Measurements from ENCODE around the gene CR1L. TPM values are rescaled to one million over a fixed set of nuclear protein-coding genes. Genes with fewer than 3 reads are reported as not detected.
A peak's percentile ranks its signal among the peaks of the same experiment; 100 is the strongest.

CR1L gene
- not detected in 2 replicates for total RNA-seq (2021; fragmentation: NEBNext Ultra II Directional; extraction: Animal tissue kit (Norgen Biotek cat#: 25700))
- polyA plus RNA-seq (2011; rRNA removed): 0.19 and 0.39 TPM in 2 replicates
- 0.37 TPM for polyA plus RNA-seq (2011; cell fraction: cytosol; rRNA removed)
- polyA plus RNA-seq (2011; cell fraction: nucleus; rRNA removed): 0.40 TPM
- 0.32 TPM in 1 of 4 replicates, not detected in the others for polyA plus RNA-seq (2012, experiment 1 of 2)
- polyA plus RNA-seq (2012, experiment 2 of 2): not detected
- 0.22 TPM for polyA plus RNA-seq (2013, experiment 1 of 2)
- polyA plus RNA-seq (2013, experiment 2 of 2): 0.46 TPM
- 0.09 TPM in 1 of 2 replicates, not detected in the other for polyA minus RNA-seq (2011; rRNA and poly(A)+ RNA removed)
- polyA minus RNA-seq (2011; cell fraction: cytosol; rRNA and poly(A)+ RNA removed): not detected
- not detected for polyA minus RNA-seq (2011; cell fraction: nucleus; rRNA and poly(A)+ RNA removed)
- long read RNA-seq, experiment 1, partial matches to known transcripts: 0 of 1 reads
- long read RNA-seq, experiment 1, other reads (novel, unspliced or antisense): 1 of 1 reads
- long read RNA-seq, experiment 2: 0 reads

GRCh38 chr1:207644852-207645634 lies at the start of gene CR1L:
CR1L (plus strand) TSS chr1:207645133; CDS start chr1:207645234, 101 bp downstream.
- FAIRE-seq: no peak
- H4K8ac ChIP-seq (ENCODE audit: extremely low read depth, insufficient read depth, low read length): peak within 1 kb of the TSS; percentile 88
- no peak within 1 kb of the TSS for H3K56ac ChIP-seq (replicated peaks; ENCODE audit: insufficient read length, low read depth, low read length)
- no peak within 1 kb of the TSS; a peak in 1 of 4 replicates for H3K4me2 ChIP-seq (ENCODE audit: insufficient read depth in 1 of 2, low read depth in 2 of 2, low read length in 2 of 2)
- no peak within 1 kb of the TSS for H4K5ac ChIP-seq (ENCODE audit: insufficient read length, low read depth, low read length)
- H3K4ac ChIP-seq (replicated peaks; ENCODE audit: insufficient read length, low read depth, low read length): peak within 1 kb of the TSS; percentile 37
- no peak within 1 kb of the TSS for H3K4me3 ChIP-seq (ENCODE audit: extremely low read depth in 1 of 4, insufficient read depth in 2 of 4, low read depth in 3 of 4, low read length in 4 of 4)
- no peak for DNase-seq (ENCODE audit: low read depth in 1 of 2, low spot score in 2 of 2)
- no peaks in the 10 kb centered on the region for H3K79me1 ChIP-seq (ENCODE audit: low read depth, low read length)
- no peak within 1 kb of the TSS; the same call in none of the 2 replicates for H3K18ac ChIP-seq (ENCODE audit: extremely low read depth, low read length)
- peak within 1 kb of the TSS; percentile 31; the same call in 1 of the 2 replicates for H2AFZ ChIP-seq (ENCODE audit: low read length)
- peak within 1 kb of the TSS; percentile 52; the same call in 1 of the 2 replicates for H2BK5ac ChIP-seq (ENCODE audit: low read depth, low read length)
- H3K9ac ChIP-seq (replicated peaks in 1 of 4; ENCODE audit: extremely low read depth in 1 of 4, low read depth in 3 of 4, low read length in 3 of 4): no peak within 1 kb of the TSS
- no peak within 1 kb of the TSS for H3K27ac ChIP-seq (ENCODE audit: low read depth, low read length)
- ChIA-PET CTCF (ENCODE audit: partially characterized antibody) (interaction anchor here (1.0 kb wide), 1 partner anchor 8 kb away, joined by 3 read pairs; no protein-coding TSS in a partner anchor), POLR2A (ENCODE audit: partially characterized antibody) (no interaction called here)
- no peaks in the 10 kb centered on the region for H3K23me2 ChIP-seq (ENCODE audit: low read depth, low read length)
- WGBS, 2 experiments (ENCODE audit: extremely low coverage in 1 of 2, insufficient coverage in 1 of 2, insufficient read length in 1 of 2, insufficient replicate concordance in 2 of 2, low coverage in 1 of 2, low lambda C conversion rate in 2 of 2, missing lambda C conversion rate in 1 of 2): 95% methylated on average over 46 of the region's 65 CpGs; no CpG with 5 or more reads in 1 of the 2 experiments
- H3K9me3 ChIP-seq (ENCODE audit: insufficient read depth in 2 of 2, low read depth in 1 of 2, low read length in 1 of 2): no peaks in the 10 kb centered on the region; a peak in 1 of 4 replicates
- H3K36me3 ChIP-seq (ENCODE audit: control insufficient read depth in 2 of 4, insufficient read depth in 4 of 4, low read length in 3 of 4): no peaks in the 10 kb centered on the region
- H3K79me2 ChIP-seq (ENCODE audit: control insufficient read depth in 1 of 2, insufficient read depth in 2 of 2, low read length in 2 of 2): no peaks in the 10 kb centered on the region
- H2BK20ac ChIP-seq (ENCODE audit: low read length): peak within 1 kb of the TSS; percentile 66
- peak within 1 kb of the TSS; percentile 13; the same call in 1 of the 2 replicates for H2AK5ac ChIP-seq (ENCODE audit: low read depth, low read length)
- H3K4me1 ChIP-seq (replicated peaks in 1 of 4; ENCODE audit: control insufficient read depth in 3 of 4, insufficient read depth in 4 of 4, low read length in 3 of 4): no peaks in the 10 kb centered on the region
- peak within 1 kb of the TSS; percentile 68; the same call in 1 of the 2 replicates for H2BK12ac ChIP-seq (ENCODE audit: low read depth, low read length)
- no peaks in the 10 kb centered on the region for H4K20me1 ChIP-seq (replicated peaks in 1 of 2; ENCODE audit: control insufficient read depth in 1 of 2, insufficient read depth in 2 of 2, low read length in 2 of 2)
- H3K14ac ChIP-seq (ENCODE audit: insufficient read length): no peak within 1 kb of the TSS
- H3K23ac ChIP-seq (ENCODE audit: insufficient read length): no peak within 1 kb of the TSS
- peak within 1 kb of the TSS; percentile 74; the same call in 1 of the 2 replicates for H2BK15ac ChIP-seq (ENCODE audit: low read length)
- no peaks in the 10 kb centered on the region for H3K27me3 ChIP-seq (replicated peaks in 1 of 4; ENCODE audit: control insufficient read depth in 3 of 4, extremely low read depth in 1 of 4, insufficient read depth in 3 of 4, low read length in 3 of 4)
- H4K91ac ChIP-seq (replicated peaks; ENCODE audit: insufficient read length, low read length): peak within 1 kb of the TSS; percentile 55
- no peak within 1 kb of the TSS for H2BK120ac ChIP-seq (replicated peaks; ENCODE audit: low read depth, low read length)
- TF ChIP-seq RFX5 (IDR thresholded peaks at IDR 0.05; ENCODE audit: borderline replicate concordance, low read depth, low read length) (no peak), SUZ12 (IDR thresholded peaks at IDR 0.05; ENCODE audit: low read length) (no peak), EGR1 (IDR thresholded peaks at IDR 0.05; ENCODE audit: borderline replicate concordance, low read depth, low read length) (no peak), E2F6 (IDR thresholded peaks at IDR 0.05) (no peak), BCL11A (IDR thresholded peaks at IDR 0.05; ENCODE audit: low read depth in 2 of 2, low read length in 2 of 2) (no peak), ASH2L (IDR thresholded peaks at IDR 0.05; ENCODE audit: low read length) (no peak), HDAC2 (IDR thresholded peaks at IDR 0.05; ENCODE audit: borderline replicate concordance in 1 of 2, low read depth in 2 of 2, low read length in 2 of 2) (no peak), TAF1 (IDR thresholded peaks at IDR 0.05; ENCODE audit: low read depth, low read length) (no peak), FOSL1 (IDR thresholded peaks at IDR 0.05; ENCODE audit: insufficient read depth, low read depth, low read length) (no peak)
